GM19043 (cell line): Measurements from ENCODE around the gene ZNF544.
A peak's percentile ranks its signal among the peaks of the same experiment; 100 is the strongest.

ENCODE experiments used
- ATAC-seq: cut with Tn5 transposase; IDR thresholded peaks from one replicate; pipeline ENCODE4 v1.9.1; 2021; ENCODE audit warnings: low read depth; ENCODE audit not compliant: unreplicated experiment

Gene ZNF544

DNA sequence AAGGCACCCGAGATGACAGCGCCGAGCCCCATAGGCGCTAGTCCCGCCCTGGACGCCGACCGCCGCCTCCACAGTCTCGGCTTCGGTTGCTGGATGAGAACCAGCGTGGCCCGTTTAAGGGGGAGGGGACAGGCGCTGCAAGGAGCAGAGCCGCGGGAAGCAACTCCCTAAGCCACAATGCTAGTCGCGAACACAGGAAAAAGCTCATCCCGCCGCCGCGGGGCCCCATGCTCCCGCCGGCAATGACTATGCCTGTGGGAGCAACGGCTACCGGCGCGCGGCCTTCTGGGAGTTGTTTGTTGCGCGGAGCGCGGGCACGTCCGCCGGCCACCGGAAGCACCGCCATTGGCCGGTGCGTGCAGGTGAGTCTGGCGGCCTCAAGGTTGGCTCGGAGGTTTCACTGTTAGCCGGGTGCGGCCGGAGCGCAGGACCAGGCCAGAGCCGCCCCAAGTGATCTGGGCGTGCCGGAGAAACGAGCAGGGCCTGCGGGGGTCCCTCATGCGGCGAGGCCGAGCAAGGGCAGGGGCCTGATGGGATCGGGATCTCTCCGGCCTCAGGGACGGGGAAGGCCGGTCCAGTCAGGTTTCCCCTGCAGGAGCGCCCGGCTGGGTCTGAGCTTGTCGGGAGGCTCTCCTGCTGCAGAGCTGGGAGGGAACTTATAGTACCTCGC is at the start of gene ZNF544:
ZNF544 (plus strand) TSS at position 330 of the 670 bp plus-strand sequence. CDS start 15,110 bp downstream, outside the sequence.
- peak; percentile 93 for ATAC-seq

DNA sequence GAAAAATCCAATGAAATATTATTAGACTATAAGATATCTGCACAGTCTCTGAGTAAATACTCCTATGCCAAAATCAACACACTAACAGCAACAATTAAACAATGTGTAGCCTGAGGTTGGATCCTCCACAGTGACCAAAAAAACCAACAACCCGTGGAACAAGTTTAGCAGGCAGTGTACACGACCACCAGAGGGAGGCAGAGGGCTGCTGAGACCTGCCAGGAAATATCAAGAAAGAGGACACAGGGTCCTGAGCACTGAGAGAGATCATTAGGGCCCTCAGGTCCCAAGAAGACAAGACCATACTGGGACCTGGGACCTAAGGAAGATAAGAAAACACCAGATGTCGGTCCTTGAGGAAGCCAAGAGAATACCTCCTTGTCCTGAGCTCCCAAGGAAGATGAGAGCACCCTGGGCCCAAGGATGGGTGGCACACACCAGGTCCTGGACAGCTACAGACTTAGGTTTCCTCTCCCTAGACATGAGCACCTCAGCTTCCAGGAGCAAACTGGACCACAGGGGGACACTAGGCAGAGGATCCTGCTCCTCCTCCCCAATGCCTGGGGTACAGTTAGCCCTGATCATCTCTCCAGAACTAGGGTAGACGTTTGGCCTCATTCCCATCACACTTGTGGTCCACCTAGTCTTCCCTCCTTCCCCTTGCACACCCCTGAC is 46.7 kb upstream of the ZNF544 start:
- no peak for ATAC-seq

DNA sequence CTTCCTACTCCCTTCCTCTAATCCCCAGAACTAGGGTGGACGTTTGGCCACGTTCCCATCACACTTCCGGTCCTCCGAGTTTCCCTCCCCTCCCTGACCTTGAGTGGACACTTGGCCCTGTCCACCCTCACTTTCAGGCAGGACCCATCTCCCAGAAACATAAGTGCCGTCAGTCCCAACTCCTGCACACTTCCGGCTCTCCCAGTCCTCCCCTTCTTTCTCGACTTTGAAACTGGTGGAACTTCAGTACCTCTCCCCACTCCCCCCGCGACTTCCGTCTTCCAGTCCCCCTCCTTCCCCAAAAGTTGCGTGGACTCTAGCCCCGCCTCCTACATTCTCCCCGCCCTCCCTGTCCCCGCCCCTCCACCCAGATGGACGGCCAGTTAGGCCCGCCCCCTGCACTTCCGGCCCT is 46.1 kb upstream of the ZNF544 start:
- ATAC-seq = no peak

DNA sequence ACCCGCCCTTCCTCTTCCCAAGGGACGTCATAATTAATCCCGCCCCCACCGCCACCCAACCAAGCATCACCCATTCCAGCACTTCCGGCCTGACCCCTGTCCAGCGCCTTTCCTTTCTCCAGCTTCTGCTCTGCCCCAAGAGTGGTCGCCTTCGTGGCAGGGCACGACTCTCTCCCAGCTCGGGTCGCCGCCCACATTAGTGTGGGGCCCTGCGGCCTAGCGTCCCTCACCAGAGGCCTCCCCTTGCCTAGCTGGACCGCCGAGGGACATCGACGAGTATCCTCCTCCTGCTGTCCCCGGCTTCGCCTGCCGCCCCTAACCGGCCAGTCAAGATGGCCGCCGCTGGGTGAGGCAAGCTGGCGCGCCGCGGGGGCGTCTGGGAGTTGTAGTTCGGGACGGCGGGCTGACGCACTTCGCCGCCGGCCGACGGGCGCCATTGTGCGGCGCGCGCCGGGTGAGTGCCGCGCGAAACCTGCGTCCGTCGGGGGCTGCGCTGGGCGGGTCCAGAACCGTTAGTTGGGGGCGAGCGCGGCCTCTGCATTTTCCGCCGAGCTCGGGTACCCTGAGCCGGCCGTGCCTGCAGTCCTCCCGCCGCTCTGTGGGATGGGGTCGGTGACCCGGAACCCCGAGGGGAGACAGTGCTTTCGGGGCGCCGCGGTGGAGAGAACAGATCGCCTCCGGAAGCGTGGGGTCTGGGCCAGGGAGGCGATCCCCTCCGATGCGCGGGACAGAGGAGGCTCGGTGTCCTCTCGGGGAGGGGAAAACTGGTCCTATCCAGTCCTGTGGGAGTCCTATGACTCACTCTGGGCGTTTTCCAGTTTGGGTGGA is 45.5 kb upstream of the ZNF544 start, which contains the start of gene ZNF274:
ZNF274 (plus strand) TSS at position 73 of the 828 bp plus-strand sequence. CDS start 905 bp downstream, outside the sequence.
- ATAC-seq = peak; percentile 87

DNA sequence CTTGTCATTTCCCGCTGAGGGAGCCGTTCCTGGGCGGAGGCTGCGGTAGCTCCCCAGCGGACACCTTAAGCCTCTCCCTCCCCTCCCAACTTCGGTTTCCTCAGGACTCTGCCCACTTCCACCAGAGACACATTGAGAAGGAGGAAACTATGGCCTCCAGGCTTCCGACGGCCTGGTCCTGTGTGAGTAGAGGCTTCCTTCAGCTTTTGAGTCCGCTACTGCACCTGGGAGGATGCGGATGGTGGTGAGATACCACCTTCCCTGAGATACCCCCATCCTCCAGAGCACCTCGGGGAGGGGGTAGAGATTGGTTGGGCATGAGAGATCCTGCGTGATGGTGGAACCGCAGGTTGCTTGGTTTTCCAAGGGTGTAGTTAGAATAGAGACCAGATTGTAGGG is 44.9 kb upstream of the ZNF544 start:
- no peak for ATAC-seq

DNA sequence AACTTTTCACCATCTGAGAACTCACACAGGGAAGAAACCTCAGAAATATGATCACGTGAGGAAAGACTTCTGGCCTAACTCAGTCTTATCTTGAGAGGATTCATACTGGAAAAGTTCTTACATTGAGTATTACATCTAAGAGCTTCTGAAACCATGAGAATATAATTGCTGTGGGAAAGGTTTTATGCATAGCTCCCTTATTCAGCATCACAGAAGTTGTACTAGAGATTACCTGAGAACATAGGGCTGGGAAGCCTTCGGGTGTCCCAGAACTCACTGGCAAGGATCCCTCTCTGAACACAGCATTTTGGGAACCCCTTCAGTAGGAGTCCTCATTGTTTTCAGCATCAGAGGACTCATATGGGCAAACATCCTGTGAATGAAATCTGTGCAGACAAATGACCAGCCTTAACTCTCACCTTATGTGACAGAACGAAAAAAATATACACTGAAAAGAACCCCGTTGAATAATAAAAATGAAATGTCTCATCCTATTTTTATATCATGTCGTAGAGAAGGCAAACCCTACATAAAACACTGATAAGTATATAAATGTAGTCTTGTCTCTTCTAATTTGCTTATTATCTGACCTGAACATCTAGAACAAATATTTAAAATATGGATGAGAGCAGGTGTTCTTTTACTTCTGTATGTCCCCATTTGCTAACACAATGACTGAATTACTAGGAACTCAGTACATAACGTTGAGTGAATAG is 31.7 kb upstream of the ZNF544 start:
- ATAC-seq = no peak

DNA sequence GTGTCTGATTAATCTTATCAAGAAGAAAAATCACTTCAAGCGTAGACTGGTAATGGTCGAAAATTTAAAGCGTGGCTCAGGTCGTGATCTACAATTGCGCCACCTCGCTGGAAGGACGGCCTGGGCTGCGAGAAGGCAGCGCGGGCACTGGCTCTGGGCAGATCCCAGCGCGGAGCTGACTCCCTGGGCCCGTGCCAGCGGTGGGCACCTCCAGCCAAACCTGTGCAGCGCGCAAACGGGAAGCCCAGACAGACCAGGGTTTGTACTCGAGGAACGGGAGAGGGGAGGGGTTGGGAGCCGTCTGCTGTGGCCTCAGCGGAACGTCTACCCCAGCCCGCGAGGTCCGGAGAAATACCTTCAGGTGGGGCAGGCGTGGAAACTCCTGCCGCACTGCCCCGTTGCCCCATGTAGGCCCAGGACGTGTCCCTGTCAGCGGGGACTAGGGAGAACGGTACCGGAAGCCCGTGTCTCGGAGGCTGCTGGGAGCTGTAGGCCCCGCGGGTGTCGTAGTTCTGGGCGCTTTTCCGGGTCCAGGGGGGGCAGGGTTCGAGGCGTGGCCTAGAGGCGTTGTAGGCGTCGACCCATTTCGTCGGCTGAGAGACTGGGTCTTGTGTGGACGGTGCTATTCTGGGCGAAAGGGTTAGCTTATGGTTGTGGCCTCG is 24.8 kb upstream of the ZNF544 start:
- ATAC-seq = no peak

DNA sequence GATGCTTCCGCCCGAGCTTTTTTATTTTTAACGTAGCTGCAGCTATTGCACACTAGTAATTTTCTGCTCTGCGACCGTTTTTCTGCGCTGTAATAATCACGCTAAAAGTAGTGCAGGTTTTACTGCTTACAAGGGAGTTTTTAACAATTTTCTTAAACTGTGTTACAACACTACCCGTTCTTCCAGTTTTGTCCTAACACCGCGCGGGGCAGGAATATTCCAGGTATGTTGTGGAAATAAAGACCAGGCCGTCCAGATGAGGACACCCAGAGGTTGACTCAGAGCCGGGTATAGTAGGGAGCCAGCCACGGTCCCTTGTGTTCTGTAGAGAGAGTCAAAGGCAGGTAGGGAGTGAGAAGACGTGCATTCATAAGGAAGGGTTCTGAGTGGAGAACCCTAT is 24.1 kb upstream of the ZNF544 start:
- ATAC-seq = no peak

DNA sequence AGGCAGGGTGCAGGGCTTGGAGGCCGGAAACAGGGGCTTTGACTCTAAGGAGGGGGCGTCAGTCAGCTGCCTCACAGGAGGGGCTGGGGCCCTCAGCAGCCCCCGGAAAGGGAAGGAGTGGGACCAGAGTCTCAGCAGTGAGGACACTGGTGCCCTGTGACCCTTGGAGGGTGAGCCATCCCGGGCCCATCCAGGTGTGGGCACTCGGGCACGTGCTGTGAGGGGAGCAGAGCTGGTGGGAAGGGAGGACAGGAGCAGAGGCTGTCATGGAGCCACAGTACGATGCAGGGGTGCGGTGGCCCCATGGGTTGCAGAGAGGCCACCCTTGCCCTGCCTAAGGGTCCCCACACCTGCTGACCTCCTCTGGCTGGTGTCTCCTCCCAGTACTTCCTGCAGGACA is 19.1 kb upstream of the ZNF544 start:
- no peak for ATAC-seq

DNA sequence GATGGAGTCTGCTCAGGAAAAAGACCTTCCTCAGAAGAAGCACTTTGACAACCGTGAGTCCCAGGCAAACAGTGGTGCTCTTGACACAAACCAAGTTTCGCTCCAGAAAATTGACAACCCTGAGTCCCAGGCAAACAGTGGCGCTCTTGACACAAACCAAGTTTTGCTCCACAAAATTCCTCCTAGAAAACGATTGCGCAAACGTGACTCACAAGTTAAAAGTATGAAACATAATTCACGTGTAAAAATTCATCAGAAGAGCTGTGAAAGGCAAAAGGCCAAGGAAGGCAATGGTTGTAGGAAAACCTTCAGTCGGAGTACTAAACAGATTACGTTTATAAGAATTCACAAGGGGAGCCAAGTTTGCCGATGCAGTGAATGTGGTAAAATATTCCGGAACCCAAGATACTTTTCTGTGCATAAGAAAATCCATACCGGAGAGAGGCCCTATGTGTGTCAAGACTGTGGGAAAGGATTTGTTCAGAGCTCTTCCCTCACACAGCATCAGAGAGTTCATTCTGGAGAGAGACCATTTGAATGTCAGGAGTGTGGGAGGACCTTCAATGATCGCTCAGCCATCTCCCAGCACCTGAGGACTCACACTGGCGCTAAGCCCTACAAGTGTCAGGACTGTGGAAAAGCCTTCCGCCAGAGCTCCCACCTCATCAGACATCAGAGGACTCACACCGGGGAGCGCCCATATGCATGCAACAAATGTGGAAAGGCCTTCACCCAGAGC is 16.2 kb upstream of the ZNF544 start:
- no peak for ATAC-seq

DNA sequence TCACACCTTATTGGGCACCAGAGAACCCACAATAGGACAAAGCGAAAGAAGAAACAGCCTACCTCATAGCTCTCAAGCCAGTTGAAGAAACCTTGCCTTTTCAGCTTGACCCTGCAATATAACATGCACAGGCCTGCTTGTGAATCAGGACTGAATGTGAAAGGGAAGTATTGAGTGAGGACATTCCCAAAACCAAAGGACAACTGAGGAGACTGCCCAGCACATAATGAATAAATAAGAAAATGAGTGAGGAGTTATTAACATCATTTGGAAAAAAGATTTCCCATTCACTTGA is 15.7 kb upstream of the ZNF544 start:
- ATAC-seq = no peak

DNA sequence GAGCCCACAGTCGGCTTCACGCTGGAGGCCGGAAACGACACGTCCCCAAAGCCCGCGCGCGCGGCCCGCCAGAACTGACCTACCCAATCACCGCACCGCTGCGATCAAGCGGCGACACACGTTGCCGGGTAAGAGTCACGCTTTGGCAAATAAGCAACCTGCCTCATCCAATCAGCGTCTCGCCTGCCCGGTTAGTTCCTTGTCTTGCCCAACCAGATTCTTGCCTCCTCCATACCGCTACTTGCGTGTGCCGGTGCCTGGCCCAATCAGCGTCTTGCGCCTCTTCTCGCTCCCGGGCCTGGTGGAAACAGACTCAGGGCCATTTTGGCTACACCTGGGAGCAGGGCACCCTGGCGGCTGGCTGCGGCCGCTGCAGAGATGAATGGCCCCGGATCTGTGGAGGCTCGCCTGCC is 11.6 kb upstream of the ZNF544 start:
- no peak for ATAC-seq

DNA sequence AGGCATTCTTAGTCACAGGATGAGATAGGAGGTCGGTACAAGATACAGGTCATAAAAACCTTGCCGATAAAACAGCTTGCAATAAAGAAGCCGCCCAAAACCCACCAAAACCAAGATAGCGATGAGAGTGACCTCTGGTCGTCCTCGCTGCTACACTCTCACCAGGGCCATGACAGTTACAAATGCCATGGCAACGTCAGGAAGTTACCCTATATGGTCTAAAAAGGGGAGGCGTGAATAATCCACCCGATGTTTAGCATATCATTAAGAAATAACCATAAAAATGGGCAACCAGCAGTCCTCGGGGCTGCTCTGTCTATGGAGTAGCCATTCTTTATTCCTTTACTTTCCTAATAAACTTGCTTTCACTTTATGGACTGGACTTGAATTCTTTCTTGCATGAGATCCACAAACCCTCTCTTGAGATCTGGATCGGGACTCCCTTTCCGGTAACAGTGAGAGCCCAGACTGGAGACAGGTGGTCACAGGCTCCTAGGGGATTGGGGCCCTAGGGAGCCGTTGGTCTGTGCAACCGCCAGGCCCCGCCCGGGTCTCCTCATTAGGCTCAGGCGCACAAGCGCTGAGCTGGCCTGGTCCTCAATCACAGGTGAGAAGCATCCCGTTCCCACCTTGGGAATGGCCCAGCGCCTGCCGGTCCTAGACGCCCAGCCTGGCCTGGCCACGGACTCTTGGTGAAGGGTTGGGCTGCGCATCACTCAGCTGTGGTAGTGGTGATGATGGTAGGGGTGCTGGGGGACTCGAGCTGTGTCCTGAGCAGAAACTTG is 10.9 kb upstream of the ZNF544 start:
- ATAC-seq = no peak

DNA sequence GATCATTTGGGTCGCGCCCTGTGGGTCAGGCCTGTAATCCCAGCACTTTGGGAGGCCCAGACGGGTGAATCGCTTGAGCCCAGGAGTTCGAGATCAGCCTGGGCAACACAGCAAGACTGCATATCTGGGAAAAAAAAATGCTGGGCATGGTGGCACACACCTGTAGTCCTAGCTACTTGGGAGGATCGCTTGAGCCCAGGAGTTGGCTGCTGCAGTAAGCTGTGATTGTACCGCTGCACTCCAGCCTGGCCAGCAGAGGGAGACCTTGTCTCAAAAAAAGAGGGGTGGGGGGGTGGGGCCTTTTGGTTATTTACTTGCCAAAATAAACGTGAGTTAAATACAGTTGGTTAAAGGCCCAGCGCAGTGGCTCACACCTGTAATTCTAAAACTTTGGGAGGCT is 9.8 kb upstream of the ZNF544 start:
- ATAC-seq = no peak

DNA sequence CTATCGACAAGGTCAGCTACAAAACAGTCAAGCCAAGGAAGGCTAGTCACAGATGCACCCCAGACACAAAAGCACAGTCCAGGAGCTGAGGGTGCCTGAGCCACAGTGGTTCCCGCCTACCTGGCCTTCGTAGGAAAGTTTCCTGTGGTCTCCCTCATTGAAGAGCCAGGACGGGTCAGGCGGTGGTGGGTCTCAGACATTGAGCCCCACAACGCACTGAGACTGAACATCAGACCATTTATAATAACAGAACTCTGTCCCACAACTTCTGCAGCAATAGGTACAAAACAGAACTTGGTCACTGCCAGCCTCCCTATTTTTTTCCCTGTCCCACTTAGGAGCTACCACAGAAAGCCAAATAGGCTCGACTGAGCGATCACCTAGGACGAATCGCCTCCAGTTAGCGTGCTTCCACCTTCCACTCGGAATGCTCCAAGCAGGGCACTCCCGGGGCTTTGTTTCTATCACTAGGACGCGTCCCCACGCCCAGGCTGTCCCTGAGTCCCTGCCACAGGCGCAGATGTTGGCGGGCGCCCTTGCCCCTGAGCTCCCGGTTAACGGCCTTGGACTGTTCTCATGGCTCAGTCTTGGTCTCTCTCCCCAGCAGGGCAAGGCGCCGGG is 640 bp upstream of the ZNF544 start:
- ATAC-seq = no peak

DNA sequence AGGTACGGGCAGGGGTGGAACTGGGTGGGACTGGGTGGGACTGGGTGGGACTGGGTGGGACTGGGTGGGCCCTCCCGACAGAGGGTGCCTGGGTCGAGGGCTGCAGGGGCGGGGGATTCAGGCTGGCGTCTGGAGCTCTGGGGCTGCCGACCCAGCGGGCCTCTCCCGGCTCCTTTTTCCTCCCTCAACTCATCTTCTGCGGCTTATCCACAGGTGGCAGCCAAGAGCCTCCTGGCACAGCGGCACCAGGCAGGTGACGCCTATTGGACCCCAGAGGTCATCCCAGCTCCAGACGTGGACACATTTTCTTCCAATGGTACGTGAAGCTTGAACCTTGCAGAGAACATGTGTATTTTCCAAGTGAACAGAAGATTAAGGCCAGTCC is 533 bp downstream of the ZNF544 start:
- ATAC-seq = no peak

DNA sequence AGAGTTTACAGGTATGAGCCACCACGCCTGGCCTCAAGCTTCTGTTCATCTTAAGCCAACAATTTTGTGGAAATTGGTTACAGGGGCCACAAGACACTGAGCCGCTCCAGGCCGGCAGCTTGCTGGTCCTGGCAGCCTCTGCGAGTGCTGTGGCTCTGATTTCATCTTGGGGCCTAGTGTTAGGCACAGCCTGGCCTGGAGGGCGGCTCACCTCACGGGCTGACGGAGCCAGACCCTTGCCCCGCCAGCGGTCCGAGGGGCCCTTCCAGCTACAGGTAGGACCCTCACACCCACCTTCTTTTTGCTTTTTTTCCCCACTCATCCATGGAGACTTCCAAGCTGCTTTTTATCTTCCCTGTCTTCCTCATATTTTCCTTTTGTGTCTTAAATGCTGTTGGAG is 8.6 kb downstream of the ZNF544 start:
- no peak for ATAC-seq

DNA sequence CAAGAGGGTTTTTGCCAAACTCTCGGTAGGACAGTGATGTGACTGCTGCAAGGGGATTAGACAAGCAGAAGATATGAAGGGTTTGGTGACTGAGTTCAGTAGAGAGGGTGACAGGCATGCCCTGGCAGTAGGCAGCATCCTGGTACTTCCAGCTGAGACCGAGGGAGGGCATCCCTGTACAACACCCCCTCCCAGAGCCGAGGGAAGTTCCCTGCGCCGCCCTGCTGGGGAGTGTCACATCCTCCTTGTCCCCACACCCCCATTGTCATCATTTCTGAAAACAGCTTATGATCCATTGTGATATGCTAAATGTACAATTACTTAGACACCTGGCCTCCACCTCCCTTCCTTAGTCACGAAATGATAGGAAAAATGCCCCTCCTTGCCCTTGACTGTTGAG is 14.6 kb downstream of the ZNF544 start:
- no peak for ATAC-seq

DNA sequence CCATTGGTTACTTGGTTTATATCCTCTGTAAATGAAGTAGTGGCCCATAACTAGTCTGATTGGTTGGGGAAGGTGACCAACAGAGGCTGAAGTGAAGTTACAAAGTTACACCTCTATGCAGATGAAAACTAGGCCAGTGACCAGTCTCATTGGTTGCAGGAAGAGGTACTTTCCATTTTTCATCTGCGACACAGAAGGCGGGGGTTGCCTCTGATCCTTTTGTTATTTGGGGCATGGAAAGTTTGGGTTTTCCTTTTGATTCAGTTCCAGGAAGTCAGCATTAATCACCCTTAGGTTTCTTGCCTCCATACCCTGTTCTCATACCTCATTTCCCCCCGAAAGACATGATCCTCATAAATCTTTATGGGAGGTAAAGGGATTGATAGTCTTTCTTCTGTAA is 20.2 kb downstream of the ZNF544 start:
- ATAC-seq = no peak
